Measurements from ENCODE around the gene BCL11A. TPM values are rescaled to one million over a fixed set of nuclear protein-coding genes. Genes with fewer than 3 reads are reported as not detected.

Gene BCL11A
- total RNA-seq, 1 experiment from 2014 or later: not detected

- DNase-seq (ENCODE audit: low spot score): no peak
Observed at GRCh38 chr2:60546756-60547420, 6.6 kb downstream of the BCL11A start.

GRCh38 chr2:60544954-60545560 lies 8.4 kb downstream of the BCL11A start:
- DNase-seq (ENCODE audit: low spot score): no peak

- DNase-seq (ENCODE audit: low spot score): no peak
Observed at GRCh38 chr2:60544062-60544461, 9.4 kb downstream of the BCL11A start.

- no peak for DNase-seq (ENCODE audit: low spot score)
Observed at GRCh38 chr2:60541056-60541651, 12.3 kb downstream of the BCL11A start.

GRCh38 chr2:60540074-60540473 lies 13.4 kb downstream of the BCL11A start:
- DNase-seq (ENCODE audit: low spot score): no peak

GRCh38 chr2:60539140-60539539 lies 14.3 kb downstream of the BCL11A start:
- no peak for DNase-seq (ENCODE audit: low spot score)

GRCh38 chr2:60538101-60538500 lies 15.4 kb downstream of the BCL11A start:
- DNase-seq (ENCODE audit: low spot score): no peak

GRCh38 chr2:60536746-60537145 lies 16.7 kb downstream of the BCL11A start:
- no peak for DNase-seq (ENCODE audit: low spot score)

GRCh38 chr2:60535685-60536312 lies 17.7 kb downstream of the BCL11A start:
- DNase-seq (ENCODE audit: low spot score): no peak

- no peak for DNase-seq (ENCODE audit: low spot score)
Observed at GRCh38 chr2:60534892-60535684, 18.4 kb downstream of the BCL11A start.

- DNase-seq (ENCODE audit: low spot score): no peak
Observed at GRCh38 chr2:60534052-60534685, 19.3 kb downstream of the BCL11A start.

- no peak for DNase-seq (ENCODE audit: low spot score)
Observed at GRCh38 chr2:60533101-60534051, 20.1 kb downstream of the BCL11A start.

GRCh38 chr2:60532421-60532820 lies 21.0 kb downstream of the BCL11A start:
- DNase-seq (ENCODE audit: low spot score): no peak

- DNase-seq (ENCODE audit: low spot score): no peak
Observed at GRCh38 chr2:60531701-60532133, 21.7 kb downstream of the BCL11A start.

- DNase-seq (ENCODE audit: low spot score): peak; percentile 80
Observed at GRCh38 chr2:60530660-60531281, 22.7 kb downstream of the BCL11A start.

- no peak for DNase-seq (ENCODE audit: low spot score)
Observed at GRCh38 chr2:60529785-60530627, 23.4 kb downstream of the BCL11A start.

- DNase-seq (ENCODE audit: low spot score): no peak
Observed at GRCh38 chr2:60529136-60529784, 24.2 kb downstream of the BCL11A start.

Data from HT-29 (cell line).